Endothelial cell (in vitro differentiated cells): Measurements from ENCODE around the gene PIGS. TPM values are rescaled to one million over a fixed set of nuclear protein-coding genes. Genes with fewer than 3 reads are reported as not detected.
A peak's percentile ranks its signal among the peaks of the same experiment; 100 is the strongest.

Experiments used
- DNase-seq: peaks from one replicate; pipeline ENCODE4 v3.0.0; 2021; ENCODE audit warnings: low spot score
- H3K27ac Mint-ChIP-seq: one replicate; pipeline ENCODE4 v1.8.0; 2021; ENCODE audit warnings: mixed read lengths, inconsistent platforms; ENCODE audit not compliant: unreplicated experiment
- H3K27me3 Mint-ChIP-seq: one replicate; pipeline ENCODE4 v1.8.0; 2021; ENCODE audit warnings: mild to moderate bottlenecking, moderate library complexity, mixed read lengths, inconsistent platforms; ENCODE audit not compliant: unreplicated experiment
- H3K36me3 Mint-ChIP-seq: one replicate; pipeline ENCODE4 v1.8.0; 2021; ENCODE audit warnings: mild to moderate bottlenecking, low read depth, mixed read lengths, inconsistent platforms; ENCODE audit not compliant: unreplicated experiment
- H3K4me1 Mint-ChIP-seq: one replicate; pipeline ENCODE4 v1.8.0; 2021; ENCODE audit warnings: mild to moderate bottlenecking, mixed read lengths, inconsistent platforms; ENCODE audit not compliant: unreplicated experiment
- H3K4me3 Mint-ChIP-seq: one replicate; pipeline ENCODE4 v1.8.0; 2021; ENCODE audit warnings: mild to moderate bottlenecking, mixed read lengths, inconsistent platforms; ENCODE audit not compliant: unreplicated experiment
- H3K9me3 Mint-ChIP-seq: one replicate; pipeline ENCODE4 v1.8.0; 2021; ENCODE audit warnings: mixed read lengths, inconsistent platforms; ENCODE audit not compliant: unreplicated experiment
- total RNA-seq: library from RNA; stranded (reverse); fragmentation: NEBNext Ultra II Directional; extraction: Animal tissue kit (Norgen Biotek cat#: 25700); gene quantifications from one replicate; pipeline ENCODE4 v1.2.1, GENCODE V29; 2021; ENCODE audit not compliant: unreplicated experiment
- TF ChIP-seq, protein P1 (sequence below): fragments of 200-600 bp; sonication (generic); IDR thresholded peaks from one replicate; pipeline ENCODE4 v1.5.0; 2021; ENCODE audit warnings: antibody characterized with exemption; ENCODE audit not compliant: unreplicated experiment

Gene PIGS
- total RNA-seq, 1 donor from 2014 or later, result 53.6 TPM

DNA sequence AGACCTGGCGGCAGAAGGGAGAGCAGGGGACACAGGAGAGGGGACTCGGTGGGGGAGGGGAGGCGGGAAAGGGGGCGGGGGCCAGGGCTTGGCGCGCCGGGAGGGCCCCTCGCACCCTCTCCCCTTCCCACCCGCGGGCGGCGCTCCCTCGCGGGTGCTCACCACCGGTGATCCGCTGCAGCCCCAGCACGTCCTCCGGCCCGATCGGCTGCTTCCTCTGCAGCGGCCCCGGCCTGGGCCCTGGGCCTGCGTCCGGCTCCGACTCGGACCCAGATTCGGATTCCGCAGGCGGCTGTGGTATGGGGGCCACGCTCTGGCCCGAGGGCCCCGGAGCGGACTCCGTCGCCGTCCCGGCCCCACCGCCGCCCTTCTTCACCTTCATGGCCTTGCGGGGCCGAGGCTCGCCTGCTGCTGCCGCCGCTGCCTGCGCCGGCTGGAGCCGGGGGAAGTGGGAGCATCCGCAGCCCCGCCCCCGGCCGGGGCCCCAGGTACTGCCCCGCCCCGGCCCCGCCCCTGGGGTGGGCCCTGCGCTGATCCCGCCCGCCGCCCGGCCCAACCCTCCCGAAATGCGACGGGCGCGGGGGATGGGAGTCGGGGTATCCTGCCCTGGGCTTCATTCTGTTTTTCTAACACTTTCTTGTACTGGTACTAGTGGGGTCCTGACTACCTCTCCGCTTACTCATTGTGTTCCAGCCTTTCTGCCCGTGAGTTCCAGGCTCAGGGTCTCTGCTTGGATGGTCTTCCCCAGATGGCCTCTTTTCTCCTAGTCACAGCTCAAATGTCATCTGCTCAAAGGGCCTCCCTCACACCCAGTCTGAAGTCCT lies 18.9 kb downstream of the PIGS start, which contains the start of gene UNC119:
Gene UNC119 (minus strand): TSS at position 449 of the 824 bp plus-strand sequence. CDS start 67 bp downstream, at position 382.
- Mint-ChIP-seq H3K4me3 (peak within 1 kb of the TSS; percentile 98), H3K4me1 (peaks cover 23% of the 10 kb centered on the region), H3K27ac (peak within 1 kb of the TSS; percentile 88), H3K36me3 (peaks cover 37% of the 10 kb centered on the region), H3K27me3 (peaks cover 6% of the 10 kb centered on the region), H3K9me3 (no peaks in the 10 kb centered on the region)
- peak; percentile 81 for DNase-seq
- TF ChIP-seq, protein P1, sequence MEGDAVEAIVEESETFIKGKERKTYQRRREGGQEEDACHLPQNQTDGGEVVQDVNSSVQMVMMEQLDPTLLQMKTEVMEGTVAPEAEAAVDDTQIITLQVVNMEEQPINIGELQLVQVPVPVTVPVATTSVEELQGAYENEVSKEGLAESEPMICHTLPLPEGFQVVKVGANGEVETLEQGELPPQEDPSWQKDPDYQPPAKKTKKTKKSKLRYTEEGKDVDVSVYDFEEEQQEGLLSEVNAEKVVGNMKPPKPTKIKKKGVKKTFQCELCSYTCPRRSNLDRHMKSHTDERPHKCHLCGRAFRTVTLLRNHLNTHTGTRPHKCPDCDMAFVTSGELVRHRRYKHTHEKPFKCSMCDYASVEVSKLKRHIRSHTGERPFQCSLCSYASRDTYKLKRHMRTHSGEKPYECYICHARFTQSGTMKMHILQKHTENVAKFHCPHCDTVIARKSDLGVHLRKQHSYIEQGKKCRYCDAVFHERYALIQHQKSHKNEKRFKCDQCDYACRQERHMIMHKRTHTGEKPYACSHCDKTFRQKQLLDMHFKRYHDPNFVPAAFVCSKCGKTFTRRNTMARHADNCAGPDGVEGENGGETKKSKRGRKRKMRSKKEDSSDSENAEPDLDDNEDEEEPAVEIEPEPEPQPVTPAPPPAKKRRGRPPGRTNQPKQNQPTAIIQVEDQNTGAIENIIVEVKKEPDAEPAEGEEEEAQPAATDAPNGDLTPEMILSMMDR, result no peak

DNA sequence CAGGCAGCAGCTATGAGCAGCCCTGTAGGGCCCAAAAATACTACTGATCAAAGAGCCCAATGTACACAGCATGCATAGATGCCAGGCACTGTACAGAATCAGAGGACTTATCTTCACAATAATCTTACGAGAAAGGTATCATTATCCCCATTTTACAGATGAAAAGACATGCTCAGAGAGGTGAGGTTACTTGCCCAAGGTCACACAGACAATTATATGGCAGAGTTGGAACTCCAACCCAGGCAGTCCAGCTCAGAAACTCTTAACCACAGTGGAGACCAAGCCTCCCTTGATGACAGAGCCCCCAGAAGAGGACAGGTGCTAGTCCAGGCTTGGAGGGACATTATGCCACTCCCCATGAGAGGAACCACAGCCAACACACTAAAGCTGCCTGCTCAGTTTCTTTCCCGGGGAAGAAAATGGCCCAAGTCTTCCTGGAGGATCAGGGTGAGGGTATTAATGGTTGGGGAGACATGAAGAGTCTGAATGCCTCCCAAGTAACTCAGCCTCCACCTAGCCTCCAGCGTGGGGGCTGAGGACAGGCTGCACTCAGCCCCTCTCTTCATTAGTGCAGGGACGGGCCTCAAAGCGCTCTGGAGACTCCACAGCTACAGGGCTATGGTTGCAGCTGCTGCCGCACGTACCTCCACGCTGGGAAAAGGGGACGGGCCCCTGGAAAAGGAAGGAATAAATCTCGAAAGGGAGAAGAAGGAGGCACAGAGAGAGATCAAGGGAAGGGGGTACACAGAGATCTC lies 19.7 kb downstream of the PIGS start:
- Mint-ChIP-seq H3K27me3 (peaks cover 6% of the 10 kb centered on the region), H3K4me3 (peak overlapping the region; percentile 94), H3K36me3 (peaks cover 31% of the 10 kb centered on the region), H3K4me1 (peaks cover 23% of the 10 kb centered on the region), H3K9me3 (no peaks in the 10 kb centered on the region), H3K27ac (peak overlapping the region; percentile 64)
- no peak for DNase-seq
- TF ChIP-seq, protein P1, result no peak

DNA sequence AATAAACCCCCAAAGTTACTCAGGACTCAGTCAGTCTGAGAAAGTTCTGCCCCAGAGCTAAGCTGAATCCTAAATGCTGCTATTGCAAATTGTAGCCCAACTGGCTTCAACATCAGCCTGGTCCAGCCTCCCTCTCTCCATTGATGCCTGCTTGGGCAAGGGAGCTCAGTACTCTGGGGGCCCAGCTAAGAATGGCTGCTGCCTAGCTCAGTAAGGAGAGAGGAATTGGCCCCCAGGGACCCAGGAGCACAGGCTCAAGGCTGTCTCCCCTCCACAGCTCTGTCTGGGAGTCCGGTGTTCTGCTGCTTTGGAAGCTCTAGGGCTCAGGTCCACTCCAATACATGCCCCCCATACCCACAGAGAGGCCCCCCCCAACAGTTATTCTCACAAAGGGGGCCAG lies 20.5 kb downstream of the PIGS start:
- TF ChIP-seq, protein P1, result no peak
- Mint-ChIP-seq H3K4me1 (peaks cover 23% of the 10 kb centered on the region), H3K9me3 (no peaks in the 10 kb centered on the region), H3K36me3 (peaks cover 23% of the 10 kb centered on the region), H3K27me3 (peaks cover 6% of the 10 kb centered on the region), H3K4me3 (no peak overlapping the region), H3K27ac (no peak overlapping the region)
- DNase-seq, result no peak

DNA sequence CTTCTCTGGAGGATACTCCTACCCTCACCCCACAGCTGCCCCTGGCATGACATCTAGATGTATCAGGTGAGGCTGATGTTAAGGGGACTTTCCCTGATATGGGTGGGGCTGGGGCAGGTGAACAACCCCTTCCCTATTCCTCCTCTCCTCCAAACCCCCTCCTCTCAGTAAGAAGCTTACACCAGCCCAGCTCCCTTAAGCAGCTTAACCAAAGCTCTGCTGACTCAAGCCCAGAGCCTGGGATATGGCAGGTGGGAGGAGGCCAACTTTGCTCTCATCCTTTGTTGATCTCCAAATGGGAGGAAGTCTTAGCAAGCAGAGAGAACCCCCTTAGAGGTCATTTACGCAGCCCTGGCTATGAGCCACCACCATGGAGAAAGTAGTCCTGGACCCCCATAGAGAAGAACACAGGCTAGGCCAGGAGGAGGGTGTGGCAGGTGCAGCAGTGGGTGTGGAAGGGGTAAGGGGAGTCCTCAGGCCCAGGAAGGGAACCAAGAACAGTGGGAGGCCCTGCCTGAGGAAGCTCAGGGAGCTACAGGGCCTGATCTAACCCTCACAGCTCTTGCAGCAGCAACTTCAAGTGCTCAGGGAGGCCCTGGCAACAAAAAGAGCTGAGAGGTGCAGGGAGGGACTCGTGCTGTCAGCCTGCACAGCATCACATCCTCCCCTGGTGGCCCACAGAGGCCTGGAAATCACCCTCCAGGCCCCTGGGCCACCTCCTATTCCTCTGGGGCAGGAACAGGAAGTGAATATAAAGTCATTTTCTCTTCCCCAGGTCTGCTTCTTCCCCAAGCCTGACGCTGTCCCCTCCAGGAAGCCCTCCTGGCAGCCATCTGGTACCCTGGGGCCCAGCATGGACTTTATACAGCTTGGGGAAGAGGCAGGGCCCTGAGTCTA lies 21.8 kb downstream of the PIGS start:
- Mint-ChIP-seq H3K27me3 (peaks cover 6% of the 10 kb centered on the region), H3K27ac (no peak overlapping the region), H3K9me3 (no peaks in the 10 kb centered on the region), H3K4me1 (peaks cover 24% of the 10 kb centered on the region), H3K36me3 (peaks cover 19% of the 10 kb centered on the region), H3K4me3 (no peak overlapping the region)
- TF ChIP-seq, protein P1, result no peak
- no peak for DNase-seq
